ENCODE measurements around the gene NUP62CL. TPM values are rescaled to one million over a fixed set of nuclear protein-coding genes. Genes with fewer than 3 reads are reported as not detected.

The NUP62CL gene
- total RNA-seq, 1 experiment from 2014 or later = 7.3 TPM

GRCh38 chrX:107123750-107124149 is 82.5 kb downstream of the NUP62CL start:
- peak; percentile 27 for DNase-seq (ENCODE audit: unreplicated experiment)
- TF ChIP-seq CTCF (IDR thresholded peaks at IDR 0.05; ENCODE audit: unreplicated experiment) = no peak
- ChIA-PET POLR2A (interaction anchor here (1.0 to 1.6 kb wide), 2 partner anchors 10 to 11 kb away, joined by 4 to 6 read pairs; no protein-coding TSS in a partner anchor), CTCF (interaction anchor here (0.6 kb wide), 3 partner anchors 630 to 1972 kb away, joined by 3 to 4 read pairs (median 3); no protein-coding TSS in a partner anchor)
- Mint-ChIP-seq H3K36me3 (ENCODE audit: insufficient read depth, unreplicated experiment) (peaks cover 7% of the 10 kb centered on the region), H3K27ac (ENCODE audit: low read depth, unreplicated experiment) (peak overlapping the region; percentile 76), H3K4me1 (ENCODE audit: insufficient read depth, unreplicated experiment) (peaks cover 13% of the 10 kb centered on the region), H3K9me3 (ENCODE audit: unreplicated experiment) (no peaks in the 10 kb centered on the region), H3K4me3 (ENCODE audit: unreplicated experiment) (no peak overlapping the region), H3K27me3 (ENCODE audit: insufficient read depth, unreplicated experiment) (peaks cover 60% of the 10 kb centered on the region)
- intact Hi-C loops (cut with micrococcal nuclease) = no loop called here
- BruUV-seq (replicated peaks) = no TSS peak

- intact Hi-C loops (cut with micrococcal nuclease) = loop anchor here (5.0 to 10.0 kb wide), 2 partner anchors 88 to 656 kb away; partner anchors contain the start of genes DNAAF6, NCBP2L, NUP62CL and TSC22D3
- no TSS peak for BruUV-seq (replicated peaks)
- Mint-ChIP-seq H3K36me3 (ENCODE audit: insufficient read depth, unreplicated experiment) (peaks cover 25% of the 10 kb centered on the region), H3K4me3 (ENCODE audit: unreplicated experiment) (peak overlapping the region; percentile 92), H3K4me1 (ENCODE audit: insufficient read depth, unreplicated experiment) (peaks cover 31% of the 10 kb centered on the region), H3K27ac (ENCODE audit: low read depth, unreplicated experiment) (peak overlapping the region; percentile 94), H3K9me3 (ENCODE audit: unreplicated experiment) (no peaks in the 10 kb centered on the region), H3K27me3 (ENCODE audit: insufficient read depth, unreplicated experiment) (peaks cover 74% of the 10 kb centered on the region)
- ChIA-PET POLR2A (interaction anchor here (0.6 to 2.3 kb wide), 10 partner anchors 9 to 598 kb away, joined by 3 to 15 read pairs (median 4); partner anchors contain the start of gene NUP62CL), CTCF (interaction anchor here (1.0 to 1.1 kb wide), 2 partner anchors 9 to 10 kb away, joined by 3 to 6 read pairs; no protein-coding TSS in a partner anchor)
- no peak for DNase-seq (ENCODE audit: unreplicated experiment)
- TF ChIP-seq CTCF (IDR thresholded peaks at IDR 0.05; ENCODE audit: unreplicated experiment) = no peak
These were observed 87.0 kb downstream of the NUP62CL start for GRCh38 chrX:107119283-107119682.

GRCh38 chrX:107118322-107119147 is 87.7 kb downstream of the NUP62CL start, which contains the start of gene RBM41:
Gene RBM41, minus strand, starts transcription at chrX:107118822. Its CDS starts 49 bp downstream, at chrX:107118773.
- peak; percentile 84 for DNase-seq (ENCODE audit: unreplicated experiment)
- TSS peak; percentile 34 for BruUV-seq (replicated peaks)
- Mint-ChIP-seq H3K36me3 (ENCODE audit: insufficient read depth, unreplicated experiment) (peaks cover 28% of the 10 kb centered on the region), H3K4me3 (ENCODE audit: unreplicated experiment) (peak within 1 kb of the TSS; percentile 92), H3K4me1 (ENCODE audit: insufficient read depth, unreplicated experiment) (peaks cover 33% of the 10 kb centered on the region), H3K27me3 (ENCODE audit: insufficient read depth, unreplicated experiment) (peaks cover 74% of the 10 kb centered on the region), H3K9me3 (ENCODE audit: unreplicated experiment) (no peaks in the 10 kb centered on the region), H3K27ac (ENCODE audit: low read depth, unreplicated experiment) (peak within 1 kb of the TSS; percentile 94)
- no peak for TF ChIP-seq CTCF (IDR thresholded peaks at IDR 0.05; ENCODE audit: unreplicated experiment)
- intact Hi-C loops (cut with micrococcal nuclease) = loop anchor here (5.0 to 10.0 kb wide), 2 partner anchors 89 to 656 kb away; partner anchors contain the start of genes DNAAF6, NCBP2L, NUP62CL and TSC22D3
- ChIA-PET POLR2A (interaction anchor here (0.6 to 2.3 kb wide), 14 partner anchors 9 to 657 kb away, joined by 3 to 15 read pairs (median 4); partner anchors contain the start of genes NUP62CL and TSC22D3), CTCF (interaction anchor here (0.8 to 1.1 kb wide), 4 partner anchors 10 to 424 kb away, joined by 3 to 6 read pairs (median 3); no protein-coding TSS in a partner anchor)

- intact Hi-C loops (cut with micrococcal nuclease) = loop anchor here (5.0 to 10.0 kb wide), 2 partner anchors 89 to 657 kb away; partner anchors contain the start of genes DNAAF6, NCBP2L, NUP62CL and TSC22D3
- no peaks in the 10 kb centered on the region for H3K9me3 Mint-ChIP-seq (ENCODE audit: unreplicated experiment)
- BruUV-seq (replicated peaks) = no TSS peak
These were observed 88.3 kb downstream of the NUP62CL start for GRCh38 chrX:107117993-107118321.

More at GRCh38 chrX:107117993-107118321, 88.3 kb downstream of the NUP62CL start:
- DNase-seq (ENCODE audit: unreplicated experiment) = no peak
- peaks cover 34% of the 10 kb centered on the region for H3K4me1 Mint-ChIP-seq (ENCODE audit: insufficient read depth, unreplicated experiment)
- peaks cover 34% of the 10 kb centered on the region for H3K36me3 Mint-ChIP-seq (ENCODE audit: insufficient read depth, unreplicated experiment)
- ChIA-PET POLR2A (interaction anchor here (0.7 to 2.3 kb wide), 12 partner anchors 10 to 827 kb away, joined by 3 to 15 read pairs (median 4); partner anchors contain the start of genes NUP62CL and TSC22D3), CTCF (no interaction called here)
- no peak overlapping the region for H3K27ac Mint-ChIP-seq (ENCODE audit: low read depth, unreplicated experiment)
- H3K27me3 Mint-ChIP-seq (ENCODE audit: insufficient read depth, unreplicated experiment) = peaks cover 74% of the 10 kb centered on the region
- peak overlapping the region; percentile 92 for H3K4me3 Mint-ChIP-seq (ENCODE audit: unreplicated experiment)
- no peak for TF ChIP-seq CTCF (IDR thresholded peaks at IDR 0.05; ENCODE audit: unreplicated experiment)

All from MCF 10A (cell line).